HL-60/S4 treated with phorbol 12-myristate 13-acetate at 8.2 ng/mL for 4 days and 3 days (cell line): ENCODE results near the gene PPEF2.

ENCODE experiments used
- in situ Hi-C: fragments of 300-500 bp; cut with MboI; formaldehyde crosslinking; loops from 2 replicates; pipeline ENCODE4 v1.15.0; 2022; ENCODE audit warnings: low sequenced_read_pairs

The PPEF2 gene

GRCh38 chr4:75834095-75834771, 68.0 kb downstream of the PPEF2 start:
- in situ Hi-C loops: no loop called here

GRCh38 chr4:75831856-75832405, 70.3 kb downstream of the PPEF2 start:
- in situ Hi-C loops: no loop called here

GRCh38 chr4:75830906-75831305, 71.3 kb downstream of the PPEF2 start:
- in situ Hi-C loops: no loop called here

DNA sequence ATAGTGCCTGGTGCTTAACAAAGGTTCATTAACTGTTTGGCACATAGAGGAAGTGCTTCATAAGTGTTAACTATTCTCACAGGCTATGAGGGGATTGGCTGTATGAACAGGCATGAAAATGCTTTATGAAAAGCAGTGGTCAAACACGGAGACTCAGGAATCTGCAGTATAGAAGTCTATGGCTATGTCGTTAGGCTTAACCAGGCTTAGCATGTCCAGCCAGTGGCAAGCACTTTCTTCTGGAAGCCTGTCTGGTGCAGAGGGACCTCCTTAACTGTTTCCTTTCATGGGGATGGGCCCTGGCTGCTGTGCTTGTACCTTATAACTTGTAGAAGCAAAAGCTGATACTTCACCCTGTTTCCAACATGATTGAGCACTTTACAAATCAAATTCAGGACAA, 78.4 kb downstream of the PPEF2 start:
- in situ Hi-C loops: no loop called here

GRCh38 chr4:75822416-75822815, 79.8 kb downstream of the PPEF2 start:
- in situ Hi-C loops: no loop called here

- in situ Hi-C loops: no loop called here
Measured at GRCh38 chr4:75821966-75822365, 80.3 kb downstream of the PPEF2 start.

DNA sequence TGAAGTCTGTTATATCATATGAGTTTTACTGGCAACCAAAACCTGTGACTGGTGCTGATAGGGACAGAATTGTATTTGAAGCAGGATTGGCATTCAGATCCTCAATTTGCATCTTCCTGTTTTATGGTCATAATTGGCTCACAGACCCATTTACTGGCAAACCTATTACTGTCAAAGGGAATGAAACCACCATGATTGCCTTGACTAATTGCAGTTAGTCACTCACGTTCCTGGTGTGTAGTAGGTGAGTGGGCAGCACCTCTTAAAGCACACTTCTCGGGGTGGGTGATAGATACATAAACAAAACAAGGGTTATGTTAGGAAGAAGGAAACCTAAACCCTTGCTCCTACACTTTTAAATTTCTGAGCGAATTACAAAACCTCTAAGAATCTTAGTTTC, 81.0 kb downstream of the PPEF2 start:
- in situ Hi-C loops: no loop called here

- in situ Hi-C loops: no loop called here
Measured at GRCh38 chr4:75820676-75821075, 81.6 kb downstream of the PPEF2 start.

DNA sequence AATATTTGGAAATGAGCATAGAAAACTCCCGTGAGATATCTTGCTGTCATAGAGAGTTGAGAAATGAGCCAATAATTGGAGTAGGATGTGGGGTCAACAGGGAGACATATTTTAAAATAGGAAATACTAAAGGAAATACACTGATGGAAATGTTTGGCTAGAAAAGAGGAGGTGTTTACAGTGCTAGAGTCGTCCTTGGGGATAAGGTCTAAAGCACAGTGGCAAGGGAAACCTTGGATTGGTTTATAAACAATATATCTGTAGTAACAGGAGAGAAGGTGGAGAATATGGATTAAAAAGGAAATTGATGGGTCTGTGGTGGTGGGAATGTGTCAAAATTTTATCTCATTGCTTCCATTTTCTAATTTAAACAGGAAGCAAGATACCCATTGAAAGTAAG, 82.1 kb downstream of the PPEF2 start:
- in situ Hi-C loops: no loop called here

DNA sequence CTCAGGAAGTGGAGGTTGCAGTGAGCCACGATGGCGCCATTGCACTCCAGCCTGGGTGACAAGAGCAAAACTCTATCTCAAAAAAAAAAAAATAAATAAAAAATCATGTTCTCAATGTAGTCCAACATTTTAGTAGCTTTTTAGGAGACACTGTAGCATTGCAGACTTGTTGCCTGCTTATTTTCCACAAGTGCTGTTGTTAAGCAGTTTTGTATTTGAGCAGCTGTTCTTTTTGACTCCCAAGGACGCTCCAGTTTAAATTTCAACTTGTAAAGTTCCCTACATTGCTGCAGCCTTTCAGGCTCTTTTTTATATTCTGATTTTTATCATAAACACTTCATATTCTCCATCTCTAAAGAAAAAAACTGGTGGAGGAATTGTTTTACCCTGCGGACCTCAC, 83.1 kb downstream of the PPEF2 start:
- in situ Hi-C loops: no loop called here

DNA sequence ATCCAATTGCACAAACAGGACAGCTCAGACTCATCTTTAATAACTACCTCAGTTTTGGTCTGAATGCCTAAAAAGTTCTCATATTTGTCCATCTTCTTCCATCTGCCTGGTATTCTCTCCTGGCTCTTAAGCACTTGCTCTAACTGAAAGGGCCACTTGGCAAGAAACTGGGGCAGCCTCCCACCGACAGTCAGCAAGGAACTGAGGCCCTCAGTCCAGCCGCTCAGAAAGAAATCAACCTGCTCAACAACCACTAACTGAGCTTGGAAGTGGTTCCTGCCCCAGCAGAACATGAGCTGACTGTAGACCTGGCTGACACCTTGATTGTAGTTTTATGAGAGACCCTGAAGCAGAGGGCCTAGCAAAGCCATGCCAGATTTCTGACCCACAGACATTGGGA, 84.4 kb downstream of the PPEF2 start:
- in situ Hi-C loops: no loop called here
